GM19452 (cell line): ENCODE results near the gene JPH2.
"Not testable (repeated sequence)": the region's sequence is repeated elsewhere in the genome, so short reads cannot be mapped to it uniquely, and the experiment has no call there.

Source experiments
- ATAC-seq: cut with Tn5 transposase; IDR thresholded peaks from one replicate; pipeline ENCODE4 v1.9.1; 2021; ENCODE audit not compliant: unreplicated experiment

The JPH2 gene

DNA sequence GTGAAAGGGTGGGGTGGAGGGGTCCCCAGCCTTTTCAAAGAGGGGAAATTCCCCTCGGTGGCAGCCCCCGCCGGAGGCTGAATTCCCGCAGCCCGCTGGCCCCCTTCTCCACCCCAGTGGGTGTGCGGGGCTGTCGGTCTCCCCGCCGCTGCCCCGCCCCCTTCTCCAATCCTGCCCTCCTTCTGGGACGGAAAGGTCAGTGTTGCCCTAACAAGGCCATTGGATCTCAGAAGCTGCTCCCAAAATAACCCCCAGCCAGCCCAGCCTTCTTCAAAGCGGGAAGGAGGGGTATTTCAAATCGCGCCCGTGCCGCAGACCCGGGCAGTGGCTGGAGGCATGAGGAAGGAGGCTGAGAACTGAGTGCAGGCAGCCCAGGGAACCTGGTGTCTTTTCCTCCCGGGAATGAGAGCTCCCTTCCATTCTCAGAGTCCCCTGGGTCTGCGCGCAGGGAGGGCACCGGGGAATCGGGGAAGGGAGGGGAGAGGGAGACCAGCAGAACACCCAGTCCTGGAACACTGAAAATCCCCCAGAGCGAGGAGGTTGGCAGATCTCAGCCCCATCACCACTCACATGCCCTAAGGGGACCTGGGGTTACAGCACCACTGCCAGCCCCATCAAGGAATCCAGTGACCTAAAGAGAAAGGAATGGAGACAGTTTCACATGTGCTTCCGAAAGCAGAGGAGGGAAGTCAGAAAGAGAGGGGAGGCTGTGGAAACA, at the start of gene JPH2:
Gene JPH2, minus strand, starts transcription at position 135 of the 718 bp plus-strand sequence. CDS start 483 bp downstream, outside the sequence.
- no peak for ATAC-seq

GRCh38 chr20:44235702-44236101, 48.7 kb upstream of the JPH2 start:
- no peak for ATAC-seq

- ATAC-seq = no peak
These were observed 47.8 kb upstream of the JPH2 start for GRCh38 chr20:44234566-44235317.

DNA sequence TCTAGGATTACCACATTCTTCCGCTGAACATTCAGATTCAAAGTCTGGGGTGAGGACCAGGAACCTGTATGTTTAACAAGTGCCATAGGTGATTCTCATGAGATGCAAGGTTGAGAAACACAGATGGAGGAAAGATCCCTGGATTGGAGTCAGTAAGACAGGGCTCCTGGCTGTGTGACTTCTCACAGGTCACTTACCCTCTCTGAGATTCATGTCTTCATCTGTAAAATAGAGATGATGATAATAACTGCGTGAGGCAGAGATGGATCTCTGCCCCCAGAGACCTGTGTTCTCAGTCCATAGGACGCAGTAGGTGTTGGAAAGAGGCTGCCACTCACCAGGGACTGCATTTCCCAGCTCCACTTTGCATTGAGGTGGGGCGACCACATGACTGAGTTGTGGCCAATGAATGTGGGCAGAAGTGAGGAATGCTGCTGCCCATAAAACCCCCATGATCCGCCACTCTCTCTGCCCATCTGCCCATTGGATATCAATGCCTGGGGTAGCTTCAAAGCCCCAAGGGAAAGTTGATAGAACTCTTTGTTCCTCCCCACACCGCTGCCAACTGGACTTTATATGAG, 46.5 kb upstream of the JPH2 start:
- ATAC-seq = no peak

- not testable (repeated sequence) for ATAC-seq
These were observed 45.5 kb upstream of the JPH2 start for GRCh38 chr20:44232469-44232856.

DNA sequence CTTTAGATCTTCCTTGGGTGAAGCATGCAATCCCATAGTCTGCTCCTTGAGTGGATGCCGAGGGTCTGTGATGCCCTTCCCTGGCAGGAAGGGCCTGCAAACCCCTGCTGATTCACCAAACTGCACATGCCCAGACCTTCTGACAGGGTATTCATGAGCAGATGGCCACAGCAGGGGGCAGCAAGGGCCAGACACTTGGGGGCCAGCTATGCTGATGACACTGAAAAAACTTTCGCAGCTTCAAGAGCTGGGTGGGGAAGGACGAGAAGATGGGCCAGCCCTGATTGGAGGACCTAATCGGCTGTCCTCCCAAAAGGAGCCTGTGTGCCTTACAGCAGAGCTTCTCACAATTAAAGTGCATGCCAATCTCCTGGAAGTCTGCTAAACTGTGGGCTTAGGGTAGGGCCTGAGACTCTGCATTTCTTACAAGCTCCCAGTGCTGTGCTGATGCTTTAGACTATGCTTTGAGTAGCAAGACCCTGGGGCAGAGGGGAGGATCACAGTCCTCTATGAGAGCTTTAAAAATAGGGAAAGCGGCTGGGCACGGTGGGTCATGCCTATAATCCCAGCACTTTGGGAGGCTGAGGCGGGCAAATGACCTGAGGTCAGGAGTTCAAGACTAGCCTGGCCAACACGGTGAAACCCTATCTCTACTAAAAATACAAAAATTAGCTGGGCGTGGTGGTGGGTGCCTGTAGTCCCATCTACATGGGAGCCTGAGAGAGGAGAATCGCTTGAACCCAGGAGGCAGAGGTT, 44.9 kb upstream of the JPH2 start:
- no peak for ATAC-seq

- ATAC-seq = no peak
These were observed 44.2 kb upstream of the JPH2 start for GRCh38 chr20:44231193-44231592.

- ATAC-seq = no peak
These were observed 41.7 kb upstream of the JPH2 start for GRCh38 chr20:44228465-44229258.

GRCh38 chr20:44224637-44225036, 37.6 kb upstream of the JPH2 start:
- ATAC-seq = no peak

- no peak for ATAC-seq
These were observed 36.7 kb upstream of the JPH2 start for GRCh38 chr20:44223721-44224120.

- no peak for ATAC-seq
These were observed 35.8 kb upstream of the JPH2 start for GRCh38 chr20:44222633-44223368.

GRCh38 chr20:44222027-44222426, 35.0 kb upstream of the JPH2 start:
- ATAC-seq = no peak

DNA sequence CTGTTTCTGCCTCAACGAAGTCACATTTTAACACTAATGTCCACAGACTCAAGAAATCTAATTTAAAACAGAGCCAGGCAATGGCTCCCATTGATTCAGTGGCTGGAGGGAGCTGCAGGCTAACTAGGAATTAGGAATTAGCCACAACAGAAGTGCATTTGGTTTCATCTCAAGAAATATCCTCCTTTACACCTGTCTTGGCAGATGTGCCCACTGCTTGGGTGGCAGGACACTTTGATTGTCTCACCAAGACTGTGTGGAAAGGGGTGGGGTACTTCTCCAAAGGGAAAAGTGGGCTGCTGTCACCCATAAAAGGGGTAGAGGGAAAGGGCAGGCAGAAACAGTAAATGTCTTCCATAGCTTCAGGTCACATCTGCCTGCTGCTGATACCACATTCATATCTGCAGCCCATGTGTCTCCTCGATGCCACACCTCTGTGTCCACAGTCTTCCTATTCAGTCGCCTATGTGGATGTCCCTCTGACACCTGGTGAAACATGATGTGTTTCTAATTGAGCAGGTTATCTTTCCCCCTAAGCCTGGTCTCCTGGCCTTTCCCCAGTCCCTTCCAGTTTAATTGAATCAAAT, 34.5 kb upstream of the JPH2 start:
- ATAC-seq = no peak

DNA sequence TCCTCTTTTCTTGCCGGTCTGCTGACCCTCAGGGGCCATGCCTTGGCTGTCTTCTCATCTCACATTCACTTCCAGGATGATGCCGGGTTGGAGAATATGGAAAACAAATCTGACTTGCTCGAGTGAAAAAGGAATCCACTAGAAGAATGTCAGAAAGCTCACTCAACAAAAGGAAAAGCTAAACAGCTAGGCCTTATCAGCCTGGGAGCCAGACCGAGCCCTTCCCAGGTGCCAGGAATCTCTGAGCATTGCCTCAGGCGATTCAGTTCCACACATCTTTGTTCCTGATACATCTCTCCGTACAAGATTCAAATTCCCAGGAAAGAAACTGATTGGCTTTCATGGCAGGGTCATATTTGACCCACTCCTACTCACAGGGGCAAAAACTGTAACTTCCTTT, 32.8 kb upstream of the JPH2 start:
- ATAC-seq = no peak

GRCh38 chr20:44219170-44219730, 32.3 kb upstream of the JPH2 start:
- no peak for ATAC-seq

DNA sequence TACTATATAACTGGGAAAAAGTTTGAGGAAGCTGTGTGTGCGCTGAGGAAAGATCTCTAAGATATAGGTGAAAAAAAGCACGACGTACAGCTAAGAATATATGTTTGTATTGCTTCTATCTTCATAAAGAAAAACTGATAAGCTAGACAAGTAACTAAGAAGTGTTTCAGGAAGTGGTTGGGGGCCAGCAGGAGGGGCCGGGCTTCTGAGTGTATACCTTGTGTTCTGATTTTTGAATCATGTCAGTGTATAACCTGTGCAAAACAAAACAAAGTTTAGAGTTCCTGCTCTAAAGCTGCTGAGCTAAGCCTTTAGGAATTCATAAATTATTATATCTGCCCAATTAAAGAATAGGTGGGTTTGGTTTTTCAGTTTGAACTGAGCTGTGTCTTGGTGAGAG, 31.5 kb upstream of the JPH2 start:
- no peak for ATAC-seq

- ATAC-seq = no peak
These were observed 30.5 kb upstream of the JPH2 start for GRCh38 chr20:44217342-44218092.

DNA sequence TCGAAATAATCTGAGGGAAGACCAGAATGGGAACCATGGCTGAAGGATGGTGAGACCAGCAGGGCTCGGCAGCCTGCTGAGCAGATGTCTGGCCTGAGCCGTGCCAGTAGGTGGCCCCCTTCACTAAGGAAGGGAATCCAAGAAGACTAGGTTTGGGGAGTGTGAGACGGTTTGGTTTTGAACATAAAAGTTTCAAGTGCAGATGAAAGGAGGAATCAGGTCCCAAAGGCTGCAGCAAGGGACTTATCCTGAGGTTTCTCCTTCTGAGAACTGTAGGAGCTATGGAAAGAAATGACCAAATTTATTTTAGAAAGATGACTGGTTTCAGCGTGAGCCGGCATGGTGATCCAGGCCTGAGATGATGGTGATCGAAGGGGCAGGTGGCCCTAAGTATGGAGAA, 28.1 kb upstream of the JPH2 start:
- ATAC-seq = no peak

GRCh38 chr20:44212792-44213191, 25.8 kb upstream of the JPH2 start:
- no peak for ATAC-seq
